GM23338 (cell line): Measurements from ENCODE around the gene HOXA3.

Source experiments
- CTCF ChIP-seq, 2 experiments: fragments of 200-600 bp in 1 of 2; sonication (generic) in 1 of 2; conservative IDR thresholded peaks; 2 replicates each; pipeline versions ENCODE4 v1.5.1 to v1.6.1; 2016 to 2017; ENCODE audit warnings: antibody characterized with exemption in 2 of 2, low read depth in 2 of 2, mild to moderate bottlenecking in 2 of 2, moderate library complexity in 1 of 2
- EZH2 ChIP-seq: fragments of 200-600 bp; sonication (generic); IDR thresholded peaks from one replicate; pipeline ENCODE4 v1.8.0; 2017; ENCODE audit warnings: antibody characterized with exemption, mild to moderate bottlenecking, low read depth; ENCODE audit not compliant: unreplicated experiment
- EZH2phosphoT487 ChIP-seq: fragments of 200-600 bp; sonication (generic); IDR thresholded peaks from one replicate; pipeline ENCODE4 v1.8.1; 2018; ENCODE audit warnings: antibody characterized with exemption; ENCODE audit not compliant: unreplicated experiment
- JUNB ChIP-seq: IDR thresholded peaks from one replicate; pipeline ENCODE4 v1.6.1; 2016; ENCODE audit warnings: antibody characterized with exemption; ENCODE audit not compliant: unreplicated experiment
- POLR2AphosphoS5 ChIP-seq: IDR thresholded peaks from 2 replicates; pipeline ENCODE4 v1.6.1; 2016; ENCODE audit warnings: antibody characterized with exemption, low read depth
- TF ChIP-seq, protein P1 (sequence below): IDR thresholded peaks from one replicate; pipeline ENCODE4 v1.6.1; 2018; ENCODE audit warnings: antibody characterized with exemption; ENCODE audit not compliant: unreplicated experiment

- peak; percentile 79 to 93 for TF ChIP-seq CTCF (conservative IDR thresholded peaks at IDR 0.05; ENCODE audit: low read depth in 2 of 2)
- peak; percentile 89 for TF ChIP-seq EZH2
- no peak for TF ChIP-seq POLR2AphosphoS5
- TF ChIP-seq, protein P1, sequence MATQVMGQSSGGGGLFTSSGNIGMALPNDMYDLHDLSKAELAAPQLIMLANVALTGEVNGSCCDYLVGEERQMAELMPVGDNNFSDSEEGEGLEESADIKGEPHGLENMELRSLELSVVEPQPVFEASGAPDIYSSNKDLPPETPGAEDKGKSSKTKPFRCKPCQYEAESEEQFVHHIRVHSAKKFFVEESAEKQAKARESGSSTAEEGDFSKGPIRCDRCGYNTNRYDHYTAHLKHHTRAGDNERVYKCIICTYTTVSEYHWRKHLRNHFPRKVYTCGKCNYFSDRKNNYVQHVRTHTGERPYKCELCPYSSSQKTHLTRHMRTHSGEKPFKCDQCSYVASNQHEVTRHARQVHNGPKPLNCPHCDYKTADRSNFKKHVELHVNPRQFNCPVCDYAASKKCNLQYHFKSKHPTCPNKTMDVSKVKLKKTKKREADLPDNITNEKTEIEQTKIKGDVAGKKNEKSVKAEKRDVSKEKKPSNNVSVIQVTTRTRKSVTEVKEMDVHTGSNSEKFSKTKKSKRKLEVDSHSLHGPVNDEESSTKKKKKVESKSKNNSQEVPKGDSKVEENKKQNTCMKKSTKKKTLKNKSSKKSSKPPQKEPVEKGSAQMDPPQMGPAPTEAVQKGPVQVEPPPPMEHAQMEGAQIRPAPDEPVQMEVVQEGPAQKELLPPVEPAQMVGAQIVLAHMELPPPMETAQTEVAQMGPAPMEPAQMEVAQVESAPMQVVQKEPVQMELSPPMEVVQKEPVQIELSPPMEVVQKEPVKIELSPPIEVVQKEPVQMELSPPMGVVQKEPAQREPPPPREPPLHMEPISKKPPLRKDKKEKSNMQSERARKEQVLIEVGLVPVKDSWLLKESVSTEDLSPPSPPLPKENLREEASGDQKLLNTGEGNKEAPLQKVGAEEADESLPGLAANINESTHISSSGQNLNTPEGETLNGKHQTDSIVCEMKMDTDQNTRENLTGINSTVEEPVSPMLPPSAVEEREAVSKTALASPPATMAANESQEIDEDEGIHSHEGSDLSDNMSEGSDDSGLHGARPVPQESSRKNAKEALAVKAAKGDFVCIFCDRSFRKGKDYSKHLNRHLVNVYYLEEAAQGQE = no peak
- no peak for TF ChIP-seq EZH2phosphoT487
- TF ChIP-seq JUNB = no peak
Observed at GRCh38 chr7:27179503-27180430, 27.4 kb upstream of the HOXA3 start.
